ENCODE data around the gene TMEM234.

DNA sequence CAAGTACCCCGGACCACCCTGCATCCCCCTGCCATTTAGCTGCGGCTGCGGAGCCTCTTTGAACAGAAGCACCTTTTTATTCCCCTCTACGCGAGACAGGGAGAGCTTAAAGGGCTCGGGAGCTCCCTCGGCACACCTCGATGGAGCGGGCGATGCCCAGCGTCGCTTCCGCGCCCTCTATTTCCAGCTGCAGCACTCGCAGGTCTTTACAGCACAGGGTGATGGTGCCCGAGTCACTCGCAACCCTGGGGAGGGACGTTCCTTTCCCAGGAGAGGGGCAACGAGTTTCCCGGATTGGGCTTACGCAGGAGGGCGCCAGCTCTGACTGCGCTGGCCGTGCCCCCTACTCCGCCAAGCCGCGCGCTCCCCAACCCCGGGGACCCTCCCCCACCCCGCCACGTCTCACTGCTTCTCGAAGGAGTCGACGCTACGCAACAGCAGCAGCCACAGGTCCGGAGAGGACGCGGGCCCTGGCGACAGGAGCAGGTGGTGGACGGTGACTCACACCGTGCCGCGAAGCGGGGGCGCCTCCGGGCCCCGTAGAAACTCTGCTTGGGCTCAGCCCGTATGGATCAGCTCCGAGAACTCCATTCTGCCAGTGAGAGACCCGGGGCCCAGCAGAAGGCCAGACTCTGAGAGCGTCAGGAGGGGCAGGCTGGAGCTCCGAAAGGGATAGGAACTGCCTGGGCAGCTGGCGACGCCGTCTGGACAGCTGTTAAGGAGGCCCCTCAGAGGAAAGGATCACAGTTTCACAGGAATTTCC is 19.0 kb upstream of the TMEM234 start:
- TF ChIP-seq CREB1 (IDR thresholded peaks at IDR 0.05) (peak; percentile 45; the same call in 1 of the 2 replicates), EZH2 (IDR thresholded peaks at IDR 0.05; ENCODE audit: low read depth, low read length, severe bottlenecking) (no peak)

All from H1 (cell line).